DMS153 treated with DMSO at 0.1 percent for 48 hours (cell line): ENCODE measurements around the gene PHOSPHO2.
"Not testable (repeated sequence)": the region's sequence is repeated elsewhere in the genome, so short reads cannot be mapped to it uniquely, and the experiment has no call there.

ENCODE experiments used
- DNase-seq: peaks from one replicate; lab custom pipeline; 2025; ENCODE audit not compliant: unreplicated experiment; lab: John Stamatoyannopoulos, UW

Gene PHOSPHO2

DNA sequence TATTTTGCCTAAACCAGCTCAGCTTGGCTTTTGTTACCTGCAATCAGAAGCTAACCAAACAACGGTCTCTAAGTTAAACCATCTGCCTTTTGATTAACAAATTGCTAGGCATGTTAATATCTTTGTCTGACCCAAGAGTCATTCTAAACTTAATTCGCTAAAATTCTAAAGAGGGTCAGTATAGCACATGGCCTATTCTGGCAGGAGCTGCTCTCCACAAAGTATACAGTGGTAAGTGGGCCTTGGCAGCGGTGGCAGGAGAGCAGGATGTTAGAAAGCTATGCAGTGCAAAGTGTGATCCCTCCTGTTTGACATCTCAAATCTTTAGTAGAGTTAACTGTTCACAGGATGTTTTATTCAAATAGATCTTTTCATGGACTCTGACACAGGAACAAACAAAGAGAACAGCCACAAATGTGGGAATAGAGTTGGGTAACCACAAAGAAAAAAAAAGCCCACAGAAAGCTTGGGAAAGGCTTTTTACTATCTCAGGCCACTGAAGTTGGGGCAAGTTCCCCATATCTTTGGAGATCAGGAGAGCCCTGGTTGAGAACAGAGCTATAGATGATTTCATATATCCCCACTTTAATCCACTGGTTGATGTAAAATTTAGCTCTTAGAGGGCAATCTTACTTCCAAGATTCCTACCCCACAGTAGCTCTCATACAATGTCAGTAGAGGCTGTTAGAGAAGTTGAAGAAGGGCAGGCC, 10.7 kb upstream of the PHOSPHO2 start:
- no peak for DNase-seq

DNA sequence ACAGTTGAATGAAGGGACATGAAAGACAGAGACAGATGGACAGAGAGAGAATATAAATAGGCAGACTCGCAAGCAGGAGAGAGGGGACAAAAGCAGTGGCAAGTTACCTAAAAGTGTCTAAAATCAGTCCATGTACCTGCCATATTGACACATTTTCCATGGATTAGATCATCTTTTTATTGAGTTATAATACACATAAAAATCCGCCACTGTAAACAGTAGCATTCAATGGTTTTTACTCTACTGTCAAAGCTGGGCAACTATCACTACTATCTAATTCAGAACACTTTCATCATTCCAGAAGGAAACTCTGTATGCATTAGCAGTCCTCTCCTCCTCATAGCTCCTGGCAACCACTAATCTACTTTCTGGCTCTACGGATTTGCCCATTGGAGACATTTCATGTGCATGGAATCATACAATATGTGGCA, 10.1 kb upstream of the PHOSPHO2 start:
- DNase-seq, result no peak

DNA sequence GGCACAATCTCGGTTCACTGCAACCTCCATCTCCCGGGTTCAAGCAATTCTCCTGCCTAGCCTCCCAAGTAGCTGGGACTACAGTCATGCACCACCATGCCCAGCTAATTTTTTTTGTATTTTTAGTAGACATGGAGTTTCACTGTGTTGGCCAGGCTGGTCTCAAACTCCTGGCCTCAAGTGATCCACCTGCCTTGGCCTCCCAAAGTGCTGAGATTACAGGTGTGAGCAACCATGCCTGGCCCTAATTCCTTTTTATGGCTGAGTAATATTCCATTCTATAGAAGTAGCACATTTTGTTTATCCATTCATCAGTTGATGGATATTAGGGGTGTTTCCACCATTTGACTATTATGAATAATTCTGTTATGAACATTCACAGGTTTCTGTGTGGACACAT, 9.6 kb upstream of the PHOSPHO2 start:
- DNase-seq, result not testable (repeated sequence)

DNA sequence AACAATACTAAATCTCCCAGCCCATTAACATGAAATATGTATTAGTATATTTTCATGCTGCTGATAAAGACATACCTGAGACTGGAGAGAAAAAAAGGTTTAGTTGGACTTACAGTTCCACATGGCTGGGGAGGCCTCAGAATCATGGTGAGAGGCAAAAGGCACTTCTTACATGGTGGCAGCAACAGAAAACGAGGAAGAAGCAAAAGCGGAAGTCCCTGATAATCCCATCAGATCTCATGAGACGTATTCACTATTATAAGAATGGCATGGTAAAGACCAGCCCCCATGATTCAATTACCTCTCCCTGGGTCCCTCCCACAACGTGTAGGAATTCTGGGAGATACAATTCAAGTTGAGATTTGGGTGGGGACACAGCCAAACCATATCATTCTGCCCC, 7.4 kb upstream of the PHOSPHO2 start:
- DNase-seq, result not testable (repeated sequence)

DNA sequence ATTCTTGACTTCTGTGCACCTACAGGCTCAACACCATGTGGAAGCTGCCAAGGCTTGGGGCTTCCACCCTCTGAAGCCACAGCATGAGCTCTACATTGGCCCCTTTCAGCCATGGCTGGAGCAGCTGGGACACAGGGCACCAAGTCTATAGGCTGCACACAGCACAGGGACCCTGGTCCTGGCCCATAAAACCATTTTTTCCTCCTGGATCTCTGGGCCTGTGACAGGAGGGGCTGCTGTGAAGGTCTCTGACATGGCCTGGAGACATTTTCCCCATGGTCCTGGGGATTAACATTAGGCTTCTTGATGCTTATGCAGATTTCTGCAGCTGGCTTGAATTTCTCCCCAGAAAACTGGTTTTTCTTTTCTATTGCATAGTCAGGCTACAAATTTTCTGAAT, 6.3 kb upstream of the PHOSPHO2 start:
- DNase-seq, result not testable (repeated sequence)

DNA sequence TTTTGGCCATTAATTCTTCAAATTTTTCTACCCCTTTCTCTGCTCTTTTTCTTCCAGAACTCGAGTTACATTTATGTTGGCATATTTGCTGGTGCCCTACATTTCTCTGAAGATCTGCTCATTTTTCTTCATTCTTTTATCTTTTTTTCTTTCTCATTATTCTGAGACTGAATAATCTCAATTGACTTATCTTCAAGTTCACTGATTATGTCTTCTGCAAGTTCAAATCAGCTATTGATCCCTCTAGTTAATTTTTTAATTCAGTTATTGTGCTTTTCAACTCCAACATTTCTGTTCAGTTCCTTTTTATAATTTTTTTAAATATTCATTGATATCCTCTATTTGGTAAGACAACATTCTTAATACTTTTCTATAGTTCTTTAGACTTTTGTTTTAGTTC, 3.3 kb upstream of the PHOSPHO2 start:
- no peak for DNase-seq

DNA sequence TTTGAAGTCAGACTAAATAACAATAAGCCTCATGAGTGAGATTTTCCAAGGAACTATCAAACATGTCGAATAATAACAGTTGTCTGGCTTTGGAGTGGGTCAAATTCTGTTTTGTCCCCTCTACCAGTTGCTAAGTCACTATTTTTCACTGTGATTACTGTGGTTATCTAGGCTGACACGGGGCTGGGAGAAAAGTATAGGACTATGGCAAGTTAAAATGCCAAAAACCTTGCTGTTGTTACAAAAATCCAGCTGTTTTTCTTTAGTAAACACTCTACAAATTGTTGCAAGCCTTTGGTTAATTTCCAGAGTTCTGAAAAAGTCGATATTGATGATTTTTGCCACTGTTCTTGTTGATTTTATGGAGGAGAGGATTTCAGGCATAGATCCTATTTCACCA, 1.6 kb upstream of the PHOSPHO2 start:
- DNase-seq, result no peak

DNA sequence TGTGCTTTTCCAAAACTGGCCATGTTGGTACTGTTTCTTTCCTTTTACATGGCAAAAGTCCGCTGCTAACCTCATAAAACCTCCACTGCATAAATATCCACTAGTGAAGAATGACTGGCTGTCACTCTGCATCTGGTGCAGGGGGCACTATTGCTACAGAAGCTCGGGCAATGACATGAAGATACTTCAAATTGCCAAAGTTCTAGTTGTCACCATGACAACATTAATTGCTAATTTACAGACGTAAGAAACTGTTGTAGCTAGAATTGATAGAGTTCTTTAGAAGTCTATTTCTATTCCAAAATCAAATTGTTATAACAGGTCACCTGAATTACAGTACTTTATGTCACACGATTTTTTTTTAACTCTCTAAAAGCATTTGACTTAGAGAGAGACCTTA, 909 bp upstream of the PHOSPHO2 start:
- no peak for DNase-seq

DNA sequence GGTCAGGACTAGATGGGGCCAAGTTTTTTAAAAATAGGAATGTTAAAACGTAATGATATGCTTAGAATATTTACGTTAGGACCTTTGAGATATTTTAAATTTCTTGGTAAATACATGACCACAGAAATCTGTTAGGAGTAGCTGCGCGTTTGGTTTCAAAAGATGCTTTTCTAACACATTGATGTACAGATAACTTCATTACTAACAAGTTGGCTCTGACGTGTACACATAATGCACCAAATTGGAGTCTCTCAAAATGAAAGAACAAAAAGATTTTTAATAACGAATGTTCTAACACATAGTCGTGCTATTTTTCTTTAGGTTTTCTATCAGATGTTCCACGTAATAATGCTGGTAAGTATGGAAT, 608 bp downstream of the PHOSPHO2 start:
- no peak for DNase-seq

DNA sequence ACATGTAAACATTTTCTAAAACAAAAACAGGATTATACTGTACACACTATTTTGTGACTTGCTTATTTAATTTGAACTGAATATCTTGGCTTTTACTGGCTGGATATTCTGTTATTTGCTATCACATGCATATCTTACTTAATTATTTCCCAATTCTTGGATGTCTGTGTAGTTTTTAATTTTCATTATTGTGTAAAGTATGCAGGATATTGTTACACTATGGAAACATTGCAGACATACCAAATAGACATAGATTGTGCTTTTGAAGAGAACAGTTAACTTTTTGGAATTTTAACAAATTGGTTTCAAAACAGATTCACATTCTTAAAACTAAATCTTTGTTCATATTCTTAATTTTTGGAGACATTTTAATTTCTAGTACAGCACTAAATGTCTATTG, 2.1 kb downstream of the PHOSPHO2 start:
- no peak for DNase-seq

DNA sequence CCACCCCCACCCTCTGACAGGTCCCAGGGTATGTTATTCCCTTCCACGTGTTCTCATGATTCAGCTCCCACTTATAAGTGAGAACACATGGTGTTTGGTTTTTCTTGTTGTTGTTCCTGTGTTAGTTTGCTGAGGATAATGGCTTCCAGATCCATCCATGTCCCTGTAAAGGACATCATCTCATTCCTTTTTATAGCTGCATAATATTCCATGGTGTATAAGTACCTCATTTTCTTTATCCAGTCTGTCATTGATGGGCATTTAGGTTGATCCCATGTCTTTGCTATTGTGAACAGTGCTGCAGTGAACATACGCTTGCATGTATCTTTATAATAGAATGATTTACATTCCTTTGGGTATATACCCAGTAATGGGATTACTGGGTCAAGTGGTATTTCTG, 4.9 kb downstream of the PHOSPHO2 start:
- not testable (repeated sequence) for DNase-seq

DNA sequence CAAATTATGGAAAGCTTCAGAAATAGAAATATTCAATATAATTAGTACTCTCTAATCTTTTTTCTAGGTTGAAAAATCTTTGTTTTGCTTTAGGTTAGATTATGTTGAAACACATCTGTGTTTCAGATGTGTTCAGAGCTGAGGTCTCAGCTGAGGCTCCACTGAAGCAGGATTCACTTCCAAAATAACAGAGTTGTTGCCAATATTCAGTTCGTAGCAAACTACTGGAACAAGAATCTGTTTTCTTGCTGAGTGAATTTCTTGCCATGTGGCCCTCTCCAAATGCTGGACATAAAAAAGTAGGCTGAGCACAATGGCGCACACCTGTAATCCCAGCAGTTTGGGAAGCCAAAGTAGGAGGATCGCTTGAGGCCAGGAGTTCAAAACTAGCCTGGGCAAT, 8.7 kb downstream of the PHOSPHO2 start:
- DNase-seq, result no peak

DNA sequence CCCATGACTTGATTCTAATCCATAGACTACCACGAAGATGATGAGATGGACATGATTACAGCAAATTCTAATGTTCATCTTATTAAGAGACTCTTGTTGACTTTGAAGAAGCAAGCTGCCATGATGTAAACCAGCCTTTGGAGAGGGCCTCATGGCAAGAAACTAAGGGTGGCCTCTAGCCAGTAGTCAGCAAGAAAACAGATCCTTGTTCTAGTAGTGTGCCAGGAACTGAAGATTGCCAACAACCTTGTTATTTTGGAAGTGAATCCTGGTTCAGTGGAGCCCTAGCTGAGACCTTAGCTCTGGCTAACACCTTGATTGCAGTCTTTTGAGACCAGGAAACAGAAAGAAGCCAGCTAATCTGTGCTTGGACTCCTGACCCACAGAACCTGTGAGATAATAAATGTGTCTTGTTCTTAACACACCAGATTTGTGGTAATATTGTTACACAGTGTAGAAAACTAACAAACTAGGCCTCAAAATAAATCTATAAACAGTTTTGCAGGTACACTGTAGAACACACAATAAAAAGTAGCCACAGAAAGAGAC, 10.0 kb downstream of the PHOSPHO2 start:
- DNase-seq, result no peak

DNA sequence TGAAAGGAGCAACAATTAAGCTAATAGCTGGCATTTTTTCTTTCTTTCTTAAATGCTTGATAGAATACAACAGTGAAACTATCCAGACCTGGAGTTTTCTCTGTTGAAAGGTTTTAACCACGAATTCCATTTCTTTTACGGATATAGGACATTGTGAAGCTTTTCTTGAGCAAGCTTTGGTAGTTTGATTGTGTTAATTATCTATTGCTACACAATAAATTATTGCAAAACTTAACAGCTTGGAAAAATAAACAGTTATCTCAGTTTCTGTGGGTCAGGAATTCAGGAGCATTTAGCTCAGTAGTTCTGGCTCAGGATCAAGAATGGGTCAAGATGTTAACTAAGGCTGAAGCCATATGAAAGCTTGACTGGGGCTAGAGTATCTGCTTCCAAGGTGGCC, 11.7 kb downstream of the PHOSPHO2 start:
- DNase-seq, result no peak

DNA sequence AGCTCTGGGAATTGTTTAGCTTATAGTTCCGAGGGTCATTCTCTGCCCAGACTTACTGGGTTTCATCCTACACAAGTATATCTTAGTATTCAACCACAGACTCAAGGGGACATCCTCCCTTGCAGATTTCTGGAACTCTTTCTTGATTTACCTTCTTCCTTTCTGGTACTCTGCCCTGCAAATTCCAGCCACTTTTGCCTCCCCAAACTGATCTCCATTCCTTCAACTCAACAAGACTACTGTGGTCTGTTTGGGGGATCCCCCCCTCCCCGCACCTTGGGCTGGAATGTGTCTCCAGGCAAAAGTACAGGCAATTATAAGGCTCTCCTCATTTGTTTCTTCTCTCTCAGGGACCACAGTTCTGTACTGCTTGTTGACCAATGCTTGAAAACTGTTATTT, 13.4 kb downstream of the PHOSPHO2 start:
- no peak for DNase-seq

DNA sequence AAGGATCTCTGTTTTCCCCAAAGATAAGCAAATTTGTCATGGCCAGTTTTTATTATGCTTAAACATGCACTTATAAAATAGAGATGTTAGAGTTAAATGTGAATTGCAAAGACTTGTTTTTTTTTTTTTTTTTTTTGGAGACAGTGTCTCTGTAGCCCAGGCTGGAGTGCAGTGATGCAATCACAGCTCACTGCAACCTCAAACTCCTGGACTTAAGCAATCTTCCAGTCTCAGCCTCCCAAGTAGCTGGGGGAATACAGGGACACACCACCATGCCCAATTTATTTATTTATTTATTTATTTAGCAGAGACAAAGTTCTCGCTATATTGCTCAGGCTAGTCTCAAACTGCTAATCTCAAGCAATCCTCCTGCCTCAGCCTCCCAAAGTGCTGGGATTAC, 15.1 kb downstream of the PHOSPHO2 start:
- no peak for DNase-seq

DNA sequence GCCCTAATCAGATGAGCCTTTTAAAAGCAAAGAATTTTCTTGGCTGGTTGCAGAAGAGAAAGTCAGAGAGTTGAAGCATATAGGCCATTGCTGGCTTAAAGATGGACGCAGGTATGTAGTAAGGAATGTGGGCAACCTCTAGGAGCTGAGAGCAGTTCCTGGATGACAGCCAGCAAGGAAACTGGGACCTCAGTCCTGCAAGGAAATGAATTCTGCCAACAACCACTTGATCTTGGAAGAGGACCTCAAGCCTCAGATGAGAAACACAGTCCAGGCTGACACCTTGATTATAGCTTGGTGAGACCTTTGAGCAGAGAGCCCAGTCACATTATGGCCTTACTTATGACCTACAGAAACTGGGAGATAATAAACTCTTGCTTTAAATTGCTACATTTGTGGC, 15.7 kb downstream of the PHOSPHO2 start:
- DNase-seq, result no peak

DNA sequence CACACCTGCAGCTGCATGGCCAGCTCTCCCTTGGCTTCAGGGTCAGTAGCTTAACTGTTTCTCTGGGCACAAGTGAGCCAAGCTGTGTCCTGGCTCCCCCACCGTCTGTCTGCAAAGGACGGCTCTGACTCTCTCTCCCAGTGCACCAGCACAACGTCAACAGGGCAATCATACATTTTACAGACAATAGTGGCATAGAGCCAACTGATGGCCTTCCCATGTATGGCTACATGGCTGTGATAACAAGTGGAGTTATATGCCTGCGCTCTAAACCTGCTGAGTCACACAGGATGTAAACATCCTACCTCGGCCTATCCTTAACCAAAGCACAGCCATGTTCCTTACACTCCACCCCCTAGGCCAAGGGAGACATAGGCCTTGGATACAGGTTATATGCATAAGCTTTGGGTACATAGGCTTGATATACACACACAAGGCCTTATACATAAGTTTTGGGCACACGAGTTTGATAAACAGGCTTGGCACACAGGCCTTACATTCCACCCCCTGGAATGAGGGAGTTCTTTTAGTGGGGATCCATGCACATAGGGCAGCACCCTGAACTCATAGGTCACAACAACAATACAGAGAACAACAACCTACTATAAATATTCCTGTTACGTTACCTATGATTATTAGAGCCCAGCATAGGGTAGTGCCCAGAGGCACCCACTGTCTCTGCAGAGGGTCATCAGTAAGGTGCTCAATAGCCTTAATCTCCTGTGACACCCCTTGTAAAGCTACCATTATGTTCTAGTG, 17.7 kb downstream of the PHOSPHO2 start:
- no peak for DNase-seq

DNA sequence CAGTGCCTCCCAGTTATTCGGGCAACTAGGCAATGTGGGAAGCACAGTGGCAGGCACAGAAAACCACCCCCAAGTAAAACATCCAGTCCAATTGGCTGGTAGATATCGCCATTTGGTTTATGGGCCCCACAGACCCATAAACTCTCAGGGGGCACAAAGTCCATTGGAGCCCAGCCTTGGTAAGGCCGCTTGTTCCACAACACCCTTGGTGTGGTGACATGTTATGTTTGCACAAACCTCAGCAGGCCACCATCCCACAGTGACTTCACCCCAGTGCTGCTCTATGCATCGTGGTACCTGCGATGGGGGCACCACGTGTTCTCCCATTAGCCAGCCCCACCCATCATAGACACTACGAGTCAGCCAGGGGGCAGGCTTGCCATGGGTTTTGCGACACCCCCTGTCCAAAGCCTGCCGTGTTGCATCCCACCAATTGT, 18.5 kb downstream of the PHOSPHO2 start:
- DNase-seq, result no peak

DNA sequence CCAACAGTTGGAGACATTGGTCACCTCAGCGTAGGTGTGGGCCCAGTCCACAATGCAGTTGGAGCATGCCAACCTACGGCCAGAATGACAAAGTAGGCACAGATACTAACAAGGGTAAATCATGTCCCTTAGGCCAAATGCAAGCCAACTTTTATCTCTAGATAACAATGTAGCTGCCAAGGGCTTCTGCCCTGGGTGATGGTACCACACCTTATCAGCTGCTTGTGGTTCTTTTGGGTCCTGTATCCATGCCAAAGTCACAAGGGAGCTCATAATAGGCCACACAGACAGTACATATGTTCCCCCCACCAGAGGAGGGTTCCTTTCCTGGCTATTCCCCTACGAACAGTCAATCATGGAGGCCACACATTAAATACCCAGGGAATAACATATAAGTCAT, 19.1 kb downstream of the PHOSPHO2 start:
- no peak for DNase-seq

DNA sequence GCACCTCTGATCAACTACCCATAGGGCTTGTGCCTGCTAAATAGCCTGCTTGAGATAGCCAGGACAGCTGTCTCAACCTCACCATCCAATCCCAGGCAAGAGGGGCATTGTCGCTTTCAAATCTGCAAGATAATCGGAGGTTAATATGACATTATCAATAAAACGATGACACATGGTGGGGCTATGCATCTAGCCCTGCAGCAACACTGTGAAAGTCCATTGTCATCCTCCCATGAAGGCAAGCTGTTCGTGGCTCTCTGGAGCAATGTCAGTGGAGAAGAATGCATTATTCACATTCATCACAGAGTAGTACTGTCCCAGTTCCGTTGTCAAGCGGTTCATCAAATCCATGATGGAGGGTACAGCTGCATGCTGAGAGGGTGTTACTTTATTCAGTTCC, 20.4 kb downstream of the PHOSPHO2 start:
- DNase-seq, result no peak
